VCaP (cell line): ENCODE data around the gene HIVEP1.

Experiments
- H3K27ac ChIP-seq: fragments of 450-650 bp; 2 replicates; pipeline ENCODE4 v1.5.1; 2017
- CTCF ChIP-seq: fragments of 450-650 bp; conservative IDR thresholded peaks from 2 replicates; pipeline ENCODE4 v1.5.1; 2017; ENCODE audit warnings: mild to moderate bottlenecking, moderate library complexity

The HIVEP1 gene

GRCh38 chr6:12112540-12113189 lies 100.6 kb downstream of the HIVEP1 start:
- TF ChIP-seq CTCF, result no peak
- no peak overlapping the region for H3K27ac ChIP-seq

- TF ChIP-seq CTCF, result no peak
- H3K27ac ChIP-seq, result no peak overlapping the region
Measured at GRCh38 chr6:12113190-12113577, 101.1 kb downstream of the HIVEP1 start.

GRCh38 chr6:12114055-12114503 lies 102.0 kb downstream of the HIVEP1 start:
- no peak overlapping the region for H3K27ac ChIP-seq
- TF ChIP-seq CTCF, result no peak

GRCh38 chr6:12115001-12115400 lies 102.9 kb downstream of the HIVEP1 start:
- no peak overlapping the region for H3K27ac ChIP-seq
- TF ChIP-seq CTCF, result no peak

GRCh38 chr6:12115492-12115891 lies 103.4 kb downstream of the HIVEP1 start:
- no peak overlapping the region for H3K27ac ChIP-seq
- TF ChIP-seq CTCF, result no peak

GRCh38 chr6:12116264-12116800 lies 104.2 kb downstream of the HIVEP1 start:
- no peak overlapping the region for H3K27ac ChIP-seq
- TF ChIP-seq CTCF, result no peak

GRCh38 chr6:12116978-12117377 lies 104.9 kb downstream of the HIVEP1 start:
- H3K27ac ChIP-seq, result no peak overlapping the region
- TF ChIP-seq CTCF, result no peak
